CD4-positive, alpha-beta memory T cell (primary cell): ENCODE measurements around the gene MPL. TPM values are rescaled to one million over a fixed set of nuclear protein-coding genes. Genes with fewer than 3 reads are reported as not detected.

Experiments used
- CTCF ChIA-PET: fragments of 350-600 bp; sonication (Branson Sonifier 250); formaldehyde crosslinking; loops from one replicate; lab custom pipeline; 2021; ENCODE audit warnings: inconsistent platforms; ENCODE audit not compliant: partially characterized antibody; lab: Charles Lee
- POLR2A ChIA-PET: fragments of 350-600 bp; sonication (Branson Sonifier 250); formaldehyde crosslinking; loops from one replicate; lab custom pipeline; 2021; ENCODE audit not compliant: partially characterized antibody; lab: Charles Lee
- DNase-seq, 5 donors: peaks; one replicate each; pipeline versions ENCODE4 v3.0.0 to v3.0.0-alpha.2; 2020 to 2022; ENCODE audit warnings: mixed read lengths in 1 of 5
- H3K27ac ChIP-seq: one replicate; pipeline ENCODE4 v1.7.0; 2013; ENCODE audit warnings: low read depth, low read length
- H3K27me3 ChIP-seq: 2 replicates; pipeline ENCODE4 v1.7.0; 2013; ENCODE audit warnings: mild to moderate bottlenecking, low read length, moderate library complexity; ENCODE audit not compliant: insufficient read depth
- H3K36me3 ChIP-seq: 2 replicates; pipeline ENCODE4 v1.7.0; 2013; ENCODE audit warnings: mild to moderate bottlenecking, low read length, moderate library complexity; ENCODE audit not compliant: insufficient read depth
- H3K4me1 ChIP-seq: 2 replicates; pipeline ENCODE4 v1.7.0; 2013; ENCODE audit warnings: mild to moderate bottlenecking, low read length, moderate library complexity; ENCODE audit not compliant: insufficient read depth
- H3K4me3 ChIP-seq, 2 donors: one replicate each; pipeline ENCODE4 v1.7.0; 2013; ENCODE audit warnings: low read length in 2 of 2, mild to moderate bottlenecking in 1 of 2
- H3K9me3 ChIP-seq, 2 donors: one replicate each; pipeline ENCODE4 v1.7.0; 2013; ENCODE audit warnings: low read length in 2 of 2, control low read depth in 1 of 2; ENCODE audit not compliant: control insufficient read depth in 1 of 2
- H3K27ac Mint-ChIP-seq, 7 donors: one replicate each; pipeline ENCODE4 v1.8.0; 2020 to 2021; ENCODE audit warnings: mixed read lengths in 7 of 7, mild to moderate bottlenecking in 6 of 7, inconsistent platforms in 3 of 7, moderate library complexity in 3 of 7
- H3K27me3 Mint-ChIP-seq, 2 donors: one replicate each; pipeline ENCODE4 v1.8.0; 2020 to 2021; ENCODE audit warnings: mixed read lengths in 2 of 2
- H3K36me3 Mint-ChIP-seq, 2 donors: one replicate each; pipeline ENCODE4 v1.8.0; 2020 to 2021; ENCODE audit warnings: mixed read lengths in 2 of 2, inconsistent platforms in 1 of 2, mild to moderate bottlenecking in 1 of 2
- H3K4me1 Mint-ChIP-seq, 4 donors: one replicate each; pipeline ENCODE4 v1.8.0; 2020 to 2021; ENCODE audit warnings: mixed read lengths in 4 of 4, mild to moderate bottlenecking in 1 of 4
- H3K4me3 Mint-ChIP-seq, 8 donors: one replicate each; pipeline ENCODE4 v1.8.0; 2020 to 2021; ENCODE audit warnings: mixed read lengths in 8 of 8, mild to moderate bottlenecking in 7 of 8, moderate library complexity in 6 of 8, inconsistent platforms in 3 of 8
- H3K9me3 Mint-ChIP-seq, 8 donors: one replicate each; pipeline ENCODE4 v1.8.0; 2020 to 2021; ENCODE audit warnings: mixed read lengths in 8 of 8, mild to moderate bottlenecking in 5 of 8, inconsistent platforms in 3 of 8, moderate library complexity in 1 of 8
- intact Hi-C: fragments of 100-400 bp; cut with micrococcal nuclease; formaldehyde crosslinking; loops from one replicate; pipeline ENCODE4 v1.15.1; 2023
- polyA plus RNA-seq, 2 donors: library from polyadenylated mRNA; unstranded; fragments of 300-500 nt; fragmentation: Illumina TruSeq; gene quantifications; one replicate each; pipeline ENCODE4 v1.2.3, GENCODE V29; 2021
- total RNA-seq, 2 experiments: library from RNA; stranded (reverse); gene quantifications; one replicate each; pipeline ENCODE4 v1.2.3, GENCODE V29; 2021

Gene MPL
- total and polyA plus RNA-seq, 4 experiments from 2014 or later, result not detected

GRCh38 chr1:43339584-43340232 is 2.1 kb downstream of the MPL start:
- H3K4me3 ChIP-seq, result no peak overlapping the region
- H3K36me3 Mint-ChIP-seq, result no peaks in the 10 kb centered on the region
- no peak overlapping the region for H3K4me3 Mint-ChIP-seq
- intact Hi-C loops, result no loop called here
- H3K27me3 ChIP-seq, result no peaks in the 10 kb centered on the region
- ChIA-PET CTCF (interaction anchor here (1.0 kb wide), 1 partner anchor 13 kb away, joined by 3 read pairs; no protein-coding TSS in a partner anchor), POLR2A (no interaction called here)
- no peaks in the 10 kb centered on the region for H3K4me1 Mint-ChIP-seq
- no peaks in the 10 kb centered on the region for H3K4me1 ChIP-seq
- H3K36me3 ChIP-seq, result no peaks in the 10 kb centered on the region
- H3K27ac ChIP-seq, result no peak overlapping the region
- peaks cover 0 to 4% of the 10 kb centered on the region in 2 donors for H3K27me3 Mint-ChIP-seq
- no peak for DNase-seq
- H3K9me3 Mint-ChIP-seq, result no peaks in the 10 kb centered on the region
- H3K27ac Mint-ChIP-seq, result no peak overlapping the region
- no peaks in the 10 kb centered on the region for H3K9me3 ChIP-seq

GRCh38 chr1:43340559-43340958 is 2.9 kb downstream of the MPL start:
- Mint-ChIP-seq H3K9me3 (no peaks in the 10 kb centered on the region), H3K4me1 (no peaks in the 10 kb centered on the region), H3K4me3 (no peak overlapping the region), H3K36me3 (no peaks in the 10 kb centered on the region), H3K27ac (peak overlapping the region in 1 of 7 donors; percentile 38), H3K27me3 (peaks cover 0 to 4% of the 10 kb centered on the region in 2 donors)
- intact Hi-C loops, result no loop called here
- ChIA-PET POLR2A (no interaction called here), CTCF (interaction anchor here (1.0 kb wide), 1 partner anchor 12 kb away, joined by 3 read pairs; no protein-coding TSS in a partner anchor)
- no peaks in the 10 kb centered on the region for H3K27me3 ChIP-seq
- no peak overlapping the region for H3K27ac ChIP-seq
- H3K4me1 ChIP-seq, result no peaks in the 10 kb centered on the region
- no peak overlapping the region for H3K4me3 ChIP-seq
- DNase-seq, result no peak
- no peaks in the 10 kb centered on the region for H3K36me3 ChIP-seq
- no peaks in the 10 kb centered on the region for H3K9me3 ChIP-seq

- H3K4me1 ChIP-seq, result no peaks in the 10 kb centered on the region
- Mint-ChIP-seq H3K27me3 (peaks cover 0 to 4% of the 10 kb centered on the region in 2 donors), H3K4me1 (peaks cover 0 to 4% (median 3%) of the 10 kb centered on the region in 4 donors), H3K27ac (peak overlapping the region in 3 of 7 donors; percentile 2 to 44 (median 4)), H3K4me3 (no peak overlapping the region), H3K36me3 (no peaks in the 10 kb centered on the region), H3K9me3 (no peaks in the 10 kb centered on the region)
- H3K9me3 ChIP-seq, result no peaks in the 10 kb centered on the region
- intact Hi-C loops, result no loop called here
- H3K4me3 ChIP-seq, result no peak overlapping the region
- H3K36me3 ChIP-seq, result no peaks in the 10 kb centered on the region
- H3K27me3 ChIP-seq, result no peaks in the 10 kb centered on the region
- DNase-seq, result no peak
- ChIA-PET CTCF (no interaction called here), POLR2A (no interaction called here)
- no peak overlapping the region for H3K27ac ChIP-seq
Observed at GRCh38 chr1:43344267-43344850, 6.7 kb downstream of the MPL start.

- no peaks in the 10 kb centered on the region for H3K27me3 ChIP-seq
- Mint-ChIP-seq H3K4me3 (no peak overlapping the region), H3K4me1 (peaks cover 2 to 11% (median 11%) of the 10 kb centered on the region in 4 donors), H3K9me3 (no peaks in the 10 kb centered on the region), H3K36me3 (no peaks in the 10 kb centered on the region), H3K27me3 (peaks cover 0 to 4% of the 10 kb centered on the region in 2 donors), H3K27ac (peak overlapping the region in 3 of 7 donors; percentile 25 to 38 (median 31))
- H3K9me3 ChIP-seq, result no peaks in the 10 kb centered on the region
- no peak overlapping the region for H3K4me3 ChIP-seq
- no peak for DNase-seq
- peaks cover 5% of the 10 kb centered on the region for H3K4me1 ChIP-seq
- ChIA-PET POLR2A (no interaction called here), CTCF (no interaction called here)
- intact Hi-C loops, result no loop called here
- no peak overlapping the region for H3K27ac ChIP-seq
- H3K36me3 ChIP-seq, result no peaks in the 10 kb centered on the region
Observed at GRCh38 chr1:43345120-43345519, 7.5 kb downstream of the MPL start.

- intact Hi-C loops, result no loop called here
- POLR2A ChIA-PET, result no interaction called here
Observed at GRCh38 chr1:43346636-43347035, 9.0 kb downstream of the MPL start.

GRCh38 chr1:43348343-43348808 is 10.8 kb downstream of the MPL start:
- CTCF ChIA-PET, result no interaction called here
- Mint-ChIP-seq H3K36me3 (no peaks in the 10 kb centered on the region), H3K27ac (peak overlapping the region in 4 of 7 donors; percentile 3 to 66 (median 46)), H3K9me3 (no peaks in the 10 kb centered on the region), H3K27me3 (peaks cover 0 to 2% of the 10 kb centered on the region in 2 donors), H3K4me1 (peaks cover 2 to 11% (median 11%) of the 10 kb centered on the region in 4 donors), H3K4me3 (peak overlapping the region in 6 of 8 donors; percentile 11 to 88 (median 57))
- peaks cover 5% of the 10 kb centered on the region for H3K4me1 ChIP-seq
- no peaks in the 10 kb centered on the region for H3K27me3 ChIP-seq
- peak overlapping the region; percentile 49 for H3K27ac ChIP-seq
- no peaks in the 10 kb centered on the region for H3K9me3 ChIP-seq
- intact Hi-C loops, result no loop called here
- no peaks in the 10 kb centered on the region for H3K36me3 ChIP-seq
- POLR2A ChIA-PET, result interaction anchor here (1.0 to 2.3 kb wide), 3 partner anchors 10 to 106 kb away, joined by 3 to 10 read pairs (median 5); partner anchors contain the start of genes CDC20, ELOVL1 and HYI
- no peak for DNase-seq
- peak overlapping the region in 1 of 2 donors; percentile 36 for H3K4me3 ChIP-seq

More at GRCh38 chr1:43346636-43347035, 9.0 kb downstream of the MPL start:
- H3K36me3 Mint-ChIP-seq, result no peaks in the 10 kb centered on the region
- H3K27ac Mint-ChIP-seq, result no peak overlapping the region
- H3K9me3 ChIP-seq, result no peaks in the 10 kb centered on the region
- CTCF ChIA-PET, result interaction anchor here (0.9 kb wide), 1 partner anchor 12 kb away, joined by 3 read pairs; no protein-coding TSS in a partner anchor
- peaks cover 2 to 11% (median 11%) of the 10 kb centered on the region in 4 donors for H3K4me1 Mint-ChIP-seq
- no peak overlapping the region for H3K27ac ChIP-seq
- no peaks in the 10 kb centered on the region for H3K36me3 ChIP-seq
- peaks cover 5% of the 10 kb centered on the region for H3K4me1 ChIP-seq
- no peak overlapping the region for H3K4me3 Mint-ChIP-seq
- H3K9me3 Mint-ChIP-seq, result no peaks in the 10 kb centered on the region
- no peak for DNase-seq
- no peak overlapping the region for H3K4me3 ChIP-seq
- peaks cover 0 to 2% of the 10 kb centered on the region in 2 donors for H3K27me3 Mint-ChIP-seq
- no peaks in the 10 kb centered on the region for H3K27me3 ChIP-seq
